Fibroblast of skin of back (primary cell): Measurements from ENCODE around the gene MGAT5.
"Not testable (repeated sequence)": the region's sequence is repeated elsewhere in the genome, so short reads cannot be mapped to it uniquely, and the experiment has no call there.

Experiments
- DNase-seq: peaks from one replicate; pipeline ENCODE4 v3.0.0-alpha.2; 2013

The MGAT5 gene

DNA sequence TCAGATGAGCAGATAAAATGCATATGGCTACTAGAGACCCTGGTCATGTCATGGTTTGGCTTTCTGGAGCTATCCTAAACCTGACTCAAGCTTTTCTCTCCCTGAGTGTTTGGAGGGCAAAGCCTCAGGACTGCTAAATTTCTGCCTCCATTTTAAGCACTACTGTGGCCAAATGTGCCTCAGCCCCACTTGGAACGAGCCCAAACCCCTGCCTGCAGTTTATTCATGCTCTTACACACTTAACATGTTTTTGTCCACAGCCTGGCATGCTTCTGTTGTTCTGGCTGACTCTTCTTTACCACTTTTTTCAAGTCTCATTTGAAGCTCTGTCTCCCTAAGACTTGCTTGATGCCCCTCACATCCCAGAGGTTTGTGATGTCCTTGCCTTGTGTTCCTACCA, 24.7 kb downstream of the MGAT5 start:
- DNase-seq: no peak

DNA sequence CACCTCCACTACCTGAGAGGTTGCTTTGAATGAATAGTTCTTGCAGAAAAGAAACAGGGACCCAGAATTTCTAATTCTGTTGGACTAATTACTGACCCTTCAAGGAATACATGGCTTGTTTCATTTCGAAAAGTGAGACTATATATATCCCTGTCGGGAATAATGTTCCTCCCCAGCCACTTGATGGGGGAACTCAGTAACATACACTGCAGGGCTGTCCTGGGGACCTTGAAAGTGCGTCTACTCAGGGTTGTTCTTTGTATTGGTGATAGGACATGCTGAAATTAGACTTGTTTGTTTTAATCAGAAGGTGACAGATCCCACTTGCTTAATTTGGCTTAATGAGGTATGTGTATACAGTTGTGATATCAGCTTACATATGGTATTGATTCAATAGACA, 25.5 kb downstream of the MGAT5 start:
- no peak for DNase-seq

DNA sequence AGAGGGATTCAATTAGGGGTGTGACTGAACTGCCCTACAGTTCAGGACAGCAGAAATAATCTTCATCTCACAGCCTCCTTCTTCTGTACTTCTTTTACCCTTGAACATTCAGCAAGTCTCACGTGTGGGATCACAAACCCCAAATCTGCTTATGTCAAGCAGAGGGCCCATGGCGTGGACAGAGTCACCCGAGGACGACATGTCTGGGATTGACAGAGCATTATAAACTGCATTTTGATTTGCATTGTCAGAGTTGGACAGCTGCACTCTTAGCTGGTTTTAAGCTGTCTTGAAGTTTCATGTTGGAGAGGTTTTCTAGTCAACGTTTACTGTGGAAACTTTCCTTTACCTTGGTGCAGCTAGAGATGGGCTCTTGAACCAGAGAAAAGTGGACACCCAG, 26.4 kb downstream of the MGAT5 start:
- no peak for DNase-seq

DNA sequence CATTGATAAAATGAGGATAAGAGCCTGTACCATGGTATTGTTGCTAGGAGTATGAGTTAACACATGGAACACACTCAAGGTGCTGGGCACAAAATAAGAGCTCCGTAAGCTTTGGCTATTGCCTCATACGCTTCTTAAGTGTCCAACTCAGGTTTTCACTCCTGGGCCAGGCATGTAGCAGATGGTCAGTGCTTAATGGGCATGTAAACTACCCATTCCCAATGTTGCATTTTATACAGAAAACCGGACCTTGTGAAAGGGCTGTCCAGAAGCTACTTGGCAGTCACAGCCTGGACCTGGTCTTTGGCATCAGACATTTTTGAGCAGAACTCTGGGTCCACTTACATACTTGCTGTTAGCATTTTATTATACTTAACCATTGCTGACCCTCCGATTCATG, 26.9 kb downstream of the MGAT5 start:
- no peak for DNase-seq

DNA sequence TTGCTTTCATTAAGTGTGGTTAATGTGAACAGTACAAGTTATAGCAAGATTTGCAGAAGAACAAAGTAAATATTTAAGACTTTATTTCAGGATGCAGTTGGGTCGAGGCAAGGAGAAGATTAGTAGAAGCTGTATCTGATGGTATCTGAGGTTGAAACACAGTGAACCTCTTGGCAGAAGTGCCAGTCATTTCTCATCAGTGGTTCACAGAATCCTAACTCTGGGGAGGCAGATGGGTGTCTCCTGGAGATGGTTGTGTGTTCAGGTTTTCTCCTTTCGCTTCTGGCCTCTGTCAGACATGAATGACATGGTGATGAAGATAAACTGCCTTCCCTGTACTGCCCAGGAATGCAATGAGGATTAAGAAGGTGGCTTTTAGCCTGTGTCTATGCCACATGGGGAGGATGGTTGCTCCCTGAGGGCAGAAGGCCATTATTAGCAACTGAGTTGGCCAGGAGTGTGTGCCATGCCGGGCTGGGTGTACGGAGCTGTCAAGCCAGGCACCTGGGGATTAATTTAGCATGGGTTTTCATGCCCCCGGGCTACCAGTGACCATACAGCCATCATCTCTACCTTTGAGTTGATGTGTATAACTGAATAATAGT, 28.0 kb downstream of the MGAT5 start:
- DNase-seq: no peak

DNA sequence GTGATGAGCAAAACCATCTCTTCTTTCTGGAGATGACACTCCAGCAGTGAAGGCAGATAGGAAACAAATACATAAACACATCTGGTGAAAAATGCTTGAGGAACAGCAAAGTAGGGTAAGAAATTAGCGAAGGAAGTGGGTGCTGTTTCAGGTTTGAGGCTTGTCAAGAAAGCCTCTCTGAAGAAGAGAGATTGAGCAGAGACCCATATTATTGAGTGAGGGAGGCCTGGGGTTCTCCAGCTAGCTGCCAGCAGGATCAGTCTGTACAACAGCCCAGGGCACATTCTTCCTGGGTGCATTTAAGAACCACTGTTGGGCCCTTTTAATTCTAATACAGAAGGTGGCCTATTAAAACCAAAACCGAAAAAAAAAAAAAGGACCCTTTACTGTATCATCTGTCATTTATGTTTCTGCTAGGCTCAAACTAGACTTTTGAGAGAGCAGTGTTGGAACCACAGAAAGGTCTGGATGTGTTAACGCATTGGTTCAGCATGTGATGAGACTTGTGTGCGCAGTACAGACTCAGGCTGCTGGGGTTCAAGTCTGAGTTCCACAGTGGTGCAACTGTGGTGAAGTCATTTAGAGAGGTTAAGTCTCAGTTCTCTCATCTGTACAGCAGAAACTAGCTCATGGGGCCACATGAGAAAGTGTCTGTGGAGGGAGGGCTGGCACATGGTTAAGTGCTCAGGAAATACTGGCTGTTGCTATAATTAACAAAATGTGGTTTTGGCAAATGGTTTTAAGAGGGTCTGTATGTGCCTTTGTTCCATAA, 28.9 kb downstream of the MGAT5 start:
- no peak for DNase-seq

DNA sequence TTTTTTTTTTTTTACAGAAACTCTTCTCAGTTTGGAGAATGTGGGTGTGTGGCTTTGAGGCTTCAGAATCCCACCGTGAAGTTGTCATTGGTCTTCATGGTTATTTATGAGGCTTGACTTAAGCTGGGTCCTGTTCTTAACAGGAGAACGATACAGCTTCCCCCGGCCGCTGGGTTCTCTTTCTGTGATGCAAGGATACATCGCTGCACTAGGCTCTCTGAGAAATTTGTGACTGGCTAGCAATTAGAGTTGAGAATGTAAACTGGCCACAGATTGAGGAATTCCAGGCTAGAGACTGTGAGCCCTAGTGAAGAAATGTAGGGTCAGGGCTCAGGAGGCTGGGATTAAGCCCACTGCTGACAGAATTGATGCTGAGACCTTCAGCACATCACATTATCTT, 29.8 kb downstream of the MGAT5 start:
- DNase-seq: no peak

DNA sequence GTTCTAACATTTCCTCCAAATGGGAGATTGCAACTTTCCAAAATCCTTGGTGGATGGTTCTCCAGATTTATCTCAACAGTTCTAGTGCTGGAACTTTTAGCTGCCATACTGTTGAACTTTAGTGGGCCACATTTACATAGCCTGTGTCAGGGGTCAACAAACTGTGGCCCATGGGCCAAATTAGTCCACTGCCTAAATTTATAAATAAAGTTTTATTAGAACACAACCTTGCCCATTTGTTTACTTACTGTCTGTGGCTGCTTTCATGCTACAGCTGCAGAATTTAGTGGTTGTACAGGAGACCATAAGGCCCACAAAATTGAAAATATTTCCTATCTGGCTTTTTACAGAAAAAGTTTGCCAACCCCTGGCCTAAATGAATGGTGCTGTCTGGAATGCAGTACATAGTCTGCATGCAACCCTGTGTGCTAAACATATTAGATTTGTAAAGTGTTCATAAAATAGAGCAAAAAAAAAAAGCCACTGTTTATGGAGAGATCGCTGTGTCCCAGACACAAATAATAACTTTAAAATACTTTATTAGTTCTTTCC, 30.3 kb downstream of the MGAT5 start:
- peak; percentile 23 for DNase-seq

DNA sequence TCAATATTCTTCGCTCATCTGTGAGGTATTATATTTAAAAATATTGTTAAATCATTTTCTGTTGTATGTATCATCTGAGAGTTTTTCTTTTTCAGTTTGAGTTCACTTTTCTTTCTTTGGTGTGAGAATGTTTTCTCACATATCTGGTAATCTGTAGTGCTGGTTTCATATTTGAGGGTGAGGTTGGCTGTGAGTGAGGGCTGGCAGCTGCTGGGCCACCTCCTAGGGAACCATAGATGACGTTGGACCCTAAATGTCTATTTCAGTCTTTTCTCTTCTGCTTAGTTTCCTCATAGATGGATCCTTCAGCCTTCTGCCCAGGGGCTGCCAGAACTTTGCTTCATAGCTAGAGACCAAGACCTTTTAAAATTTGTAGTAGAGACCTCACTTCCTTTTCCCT, 33.5 kb downstream of the MGAT5 start:
- no peak for DNase-seq

DNA sequence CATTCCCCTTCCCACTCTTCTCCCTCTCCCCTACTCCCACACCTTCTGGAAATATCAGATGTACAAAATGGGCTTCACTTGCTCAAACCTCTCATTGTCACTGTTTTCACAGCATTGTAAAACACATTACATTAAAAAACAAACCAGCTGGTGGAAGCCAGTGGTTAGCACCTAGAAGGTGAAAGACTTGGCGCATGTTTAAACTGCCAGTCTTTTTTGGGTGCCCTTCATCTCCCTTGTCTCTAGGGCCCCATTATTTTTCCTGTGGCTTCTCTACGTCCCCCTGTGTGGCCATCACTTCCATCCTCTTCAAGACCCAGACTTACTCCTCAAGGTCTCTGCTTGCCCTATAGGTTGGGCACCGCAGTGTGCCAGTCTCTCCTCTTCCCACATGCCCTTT, 34.9 kb downstream of the MGAT5 start:
- DNase-seq: no peak

DNA sequence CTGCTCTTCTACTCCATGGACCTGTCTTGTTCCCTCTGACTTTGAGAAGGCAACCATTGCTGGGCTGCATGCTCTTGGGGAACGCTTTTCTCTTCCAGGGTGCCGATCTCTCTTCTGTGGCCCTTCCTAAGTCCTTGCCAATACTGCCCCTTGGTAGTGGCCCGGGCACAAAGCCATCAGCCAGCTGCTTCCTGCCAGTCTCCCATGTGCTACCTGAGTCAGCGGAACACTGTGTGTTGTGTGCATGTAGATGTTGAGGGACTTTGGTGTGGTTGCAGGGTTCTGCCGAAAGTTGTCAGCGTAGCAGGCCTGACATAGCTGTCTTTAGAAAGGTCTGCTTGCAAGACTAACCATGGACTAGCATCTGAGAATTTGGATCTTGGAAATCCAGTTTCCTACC, 35.4 kb downstream of the MGAT5 start:
- no peak for DNase-seq

DNA sequence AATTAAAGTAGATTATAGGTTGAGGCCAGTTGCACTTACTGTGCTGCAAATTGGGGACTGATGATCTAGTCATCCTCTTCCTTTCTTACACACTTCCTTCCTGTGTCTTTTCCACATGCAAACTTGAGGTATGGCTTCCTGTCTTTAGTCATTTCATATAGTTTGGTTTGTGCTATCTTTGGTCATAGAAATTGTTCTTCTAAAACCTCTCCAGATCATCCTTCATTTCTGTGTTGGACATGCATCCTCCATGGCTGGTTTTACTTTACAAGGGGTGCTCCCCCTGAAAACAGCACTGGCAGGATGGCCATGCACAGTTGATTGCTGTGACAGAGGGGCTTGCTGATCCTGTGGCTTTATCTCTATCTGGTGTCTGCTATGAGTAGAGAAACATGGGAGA, 36.5 kb downstream of the MGAT5 start:
- no peak for DNase-seq

DNA sequence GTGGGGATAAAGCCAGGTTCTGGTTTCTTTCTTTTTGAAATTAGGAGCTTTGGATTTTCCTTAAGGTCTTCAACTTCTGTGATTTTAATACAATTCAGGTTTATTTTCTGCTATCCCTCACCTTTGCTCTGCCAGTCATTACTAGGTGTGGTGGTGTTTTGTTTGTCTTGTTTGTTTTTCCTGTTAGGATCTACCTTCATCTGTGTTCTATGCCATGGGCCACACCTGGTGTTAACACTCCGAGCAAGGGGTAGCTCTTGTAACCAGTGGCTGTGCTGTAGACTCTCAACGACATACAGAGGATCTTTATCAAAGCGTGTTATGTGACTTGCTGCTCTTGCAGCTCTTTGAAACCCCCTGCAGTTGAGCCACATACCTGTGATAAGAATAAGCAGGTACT, 38.6 kb downstream of the MGAT5 start:
- DNase-seq: no peak

DNA sequence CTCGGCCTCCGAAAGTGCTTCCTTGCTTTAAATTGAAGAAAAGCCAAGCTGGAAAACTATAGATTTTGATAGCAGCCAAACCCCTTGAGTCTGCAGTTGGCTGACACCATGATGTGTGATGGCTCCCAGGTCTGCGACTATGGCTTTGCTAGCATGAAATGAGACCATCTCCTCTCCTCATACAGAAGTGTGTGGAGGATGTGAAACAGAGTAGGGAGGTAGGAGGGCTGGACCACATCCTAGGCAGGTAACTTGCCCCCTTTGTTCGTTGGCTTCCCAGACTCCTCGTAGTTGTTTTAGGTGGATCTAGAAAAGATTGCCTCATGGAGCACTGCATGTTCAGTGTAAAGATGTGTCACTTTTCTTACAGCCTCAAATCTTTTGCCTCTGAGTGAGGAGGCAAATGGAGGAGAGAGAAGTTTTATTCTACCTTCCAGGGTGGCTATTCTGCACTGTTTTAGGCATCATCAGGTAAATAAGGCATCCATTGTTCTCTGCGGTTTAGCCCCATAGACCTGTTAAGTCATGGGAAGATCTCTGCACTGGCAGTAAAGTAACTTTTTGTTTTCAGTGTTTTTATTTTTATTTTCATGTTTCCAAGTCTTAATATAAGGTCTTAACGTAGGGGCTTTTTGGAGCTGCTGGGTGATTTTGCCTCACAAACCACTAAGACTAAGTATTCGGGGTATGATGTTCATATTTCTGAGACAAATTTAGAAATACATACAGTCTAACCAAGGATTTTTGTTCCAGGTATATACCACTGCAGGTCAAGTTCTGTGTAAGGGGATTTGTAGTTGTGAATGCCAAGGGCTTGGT, 40.1 kb downstream of the MGAT5 start:
- DNase-seq: no peak

DNA sequence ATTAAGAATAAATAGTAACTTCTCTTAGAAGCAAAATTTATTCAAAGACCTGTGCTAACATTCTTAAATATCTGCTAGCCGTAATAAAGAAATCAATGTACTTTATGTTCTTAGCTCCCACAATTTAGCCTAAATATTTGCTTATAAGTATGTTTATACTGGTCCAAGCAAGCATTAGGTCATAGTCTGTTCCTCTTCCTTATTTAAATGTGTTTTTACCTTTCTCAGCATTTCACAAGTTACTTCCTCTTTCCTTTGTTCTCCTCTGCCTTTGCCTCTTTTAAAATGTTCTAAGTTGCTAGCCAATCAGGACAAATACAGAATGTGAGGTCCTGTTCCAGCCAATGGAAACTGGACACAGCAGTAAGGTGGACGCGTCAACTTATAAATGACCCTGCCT, 40.7 kb downstream of the MGAT5 start:
- DNase-seq: not testable (repeated sequence)

DNA sequence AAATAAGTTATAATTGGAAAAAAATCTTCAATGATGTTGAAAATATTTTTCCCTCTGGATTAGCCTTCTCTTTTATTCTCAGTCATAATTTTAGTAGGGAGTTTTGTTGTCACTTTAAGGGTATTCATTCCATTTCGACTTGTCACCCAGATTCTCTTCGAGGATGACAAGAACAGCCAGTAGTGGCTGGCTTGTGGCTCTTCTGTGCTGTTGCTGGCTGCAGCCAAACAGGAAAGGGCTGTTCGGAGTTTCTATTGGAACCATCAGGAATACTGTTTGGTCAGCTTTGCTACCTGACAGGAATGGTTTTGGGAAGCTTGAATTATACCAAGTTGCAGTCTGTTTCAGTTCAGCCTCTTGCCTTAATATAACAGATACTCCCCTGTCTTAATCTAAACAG, 41.6 kb downstream of the MGAT5 start:
- peak; percentile 81 for DNase-seq

DNA sequence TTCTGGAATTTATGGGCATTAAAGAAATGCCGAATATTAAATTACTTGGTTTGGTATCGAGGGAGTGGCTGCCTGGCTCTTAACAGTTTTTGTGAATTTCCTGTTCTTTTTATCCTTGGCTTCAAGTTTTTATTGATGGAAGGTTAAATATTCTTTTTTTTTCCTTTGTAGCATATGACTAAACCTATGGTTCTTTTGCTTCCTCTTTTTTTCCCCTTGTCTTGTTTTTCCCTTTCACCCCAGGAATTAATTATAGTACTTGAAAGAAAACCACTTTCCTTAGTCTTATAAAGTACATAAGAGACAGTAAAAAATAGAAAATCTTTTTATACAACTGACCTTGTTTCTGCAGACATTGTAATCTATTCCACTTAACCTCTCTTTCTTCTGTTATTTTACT, 42.4 kb downstream of the MGAT5 start:
- no peak for DNase-seq

DNA sequence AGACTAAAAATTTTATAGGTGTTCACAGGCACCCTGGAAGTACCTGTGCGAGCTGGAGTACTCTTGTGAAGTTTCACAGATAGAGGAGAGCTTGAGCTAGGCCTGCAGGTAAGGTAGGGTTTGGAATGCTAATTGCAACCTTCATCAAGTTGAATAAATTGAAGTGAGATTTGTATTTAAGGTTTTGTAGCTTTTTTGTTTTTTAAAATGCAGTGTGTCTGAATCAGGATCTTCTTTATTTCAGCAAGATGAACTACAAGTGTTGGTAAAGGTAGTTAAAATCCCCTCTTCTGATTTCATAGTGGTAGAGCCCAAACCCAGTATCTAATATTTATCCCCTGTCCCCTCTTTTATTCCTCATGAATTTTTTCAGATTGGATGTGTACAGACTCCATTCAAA, 45.5 kb downstream of the MGAT5 start:
- no peak for DNase-seq

DNA sequence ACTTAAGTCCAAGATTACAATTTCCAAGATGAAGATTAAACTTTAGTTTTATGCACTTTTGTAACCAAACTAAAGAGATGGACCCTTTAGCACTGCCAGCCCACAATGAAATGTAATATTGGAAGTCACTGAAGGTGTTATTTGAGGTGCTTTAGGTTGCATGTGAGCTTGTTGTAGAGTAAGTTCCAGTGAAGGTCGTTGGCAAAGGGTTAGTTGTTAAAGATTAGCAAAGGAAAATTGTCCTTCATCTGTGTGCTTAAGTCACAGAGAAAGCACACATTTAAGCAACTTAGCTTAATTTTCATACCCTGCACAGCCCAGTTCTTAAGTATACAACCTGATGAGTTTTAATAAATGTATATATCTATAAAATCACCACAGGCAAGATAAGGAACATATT, 46.7 kb downstream of the MGAT5 start:
- DNase-seq: no peak

DNA sequence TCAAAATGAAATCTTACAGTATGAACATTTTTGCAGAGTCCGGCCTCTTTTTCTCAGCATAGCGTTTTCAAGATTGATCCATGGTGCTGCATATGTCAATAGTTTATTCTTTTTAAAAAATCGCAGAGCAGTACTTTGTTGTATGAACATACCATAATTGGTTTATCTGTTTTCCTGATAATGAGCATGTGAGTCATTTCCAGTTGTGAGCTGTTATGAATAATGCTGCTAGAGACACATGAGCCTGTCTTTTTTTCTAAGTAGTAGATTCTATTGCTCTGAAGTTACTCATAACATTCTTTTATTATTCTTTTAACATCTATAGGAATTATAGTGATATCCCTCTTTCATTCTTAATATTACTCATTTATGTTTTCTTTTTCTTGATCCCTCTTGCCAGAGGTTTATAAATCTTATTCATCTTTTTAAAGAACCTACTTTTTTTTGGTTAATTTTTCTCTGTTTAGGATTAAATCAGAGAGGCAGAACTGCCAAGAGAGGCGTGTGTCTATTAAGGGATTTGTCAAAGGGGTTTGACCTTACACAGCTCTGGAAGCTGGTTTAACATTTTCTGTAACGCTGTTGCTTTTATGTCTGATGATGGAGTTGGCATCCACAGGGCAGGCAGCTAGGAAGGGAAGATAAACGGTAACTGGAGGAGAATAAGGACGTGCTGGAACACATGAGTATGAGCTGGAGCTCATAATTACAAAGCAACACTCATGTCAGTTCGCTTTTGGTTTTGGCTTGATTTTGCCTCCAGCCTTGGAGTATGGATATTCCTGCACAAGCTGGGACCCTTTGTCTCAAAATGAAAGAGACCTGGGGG, 47.4 kb downstream of the MGAT5 start:
- peak; percentile 68 for DNase-seq

DNA sequence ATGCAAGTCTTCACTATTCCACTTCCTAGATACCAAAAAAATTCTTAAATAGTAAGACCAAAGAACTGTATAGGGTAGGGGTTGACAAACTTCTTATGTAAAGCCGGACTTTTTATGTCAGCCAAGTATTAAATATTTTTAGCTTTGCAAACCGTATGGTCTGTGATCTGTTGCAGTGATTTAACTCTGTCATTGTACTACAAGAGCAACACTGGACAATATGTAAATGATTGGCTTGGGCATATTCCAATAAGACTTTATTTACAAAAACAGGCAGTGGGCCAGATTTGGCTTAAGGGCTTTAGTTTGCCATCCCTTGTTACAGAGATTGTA, 48.0 kb downstream of the MGAT5 start:
- DNase-seq: no peak

DNA sequence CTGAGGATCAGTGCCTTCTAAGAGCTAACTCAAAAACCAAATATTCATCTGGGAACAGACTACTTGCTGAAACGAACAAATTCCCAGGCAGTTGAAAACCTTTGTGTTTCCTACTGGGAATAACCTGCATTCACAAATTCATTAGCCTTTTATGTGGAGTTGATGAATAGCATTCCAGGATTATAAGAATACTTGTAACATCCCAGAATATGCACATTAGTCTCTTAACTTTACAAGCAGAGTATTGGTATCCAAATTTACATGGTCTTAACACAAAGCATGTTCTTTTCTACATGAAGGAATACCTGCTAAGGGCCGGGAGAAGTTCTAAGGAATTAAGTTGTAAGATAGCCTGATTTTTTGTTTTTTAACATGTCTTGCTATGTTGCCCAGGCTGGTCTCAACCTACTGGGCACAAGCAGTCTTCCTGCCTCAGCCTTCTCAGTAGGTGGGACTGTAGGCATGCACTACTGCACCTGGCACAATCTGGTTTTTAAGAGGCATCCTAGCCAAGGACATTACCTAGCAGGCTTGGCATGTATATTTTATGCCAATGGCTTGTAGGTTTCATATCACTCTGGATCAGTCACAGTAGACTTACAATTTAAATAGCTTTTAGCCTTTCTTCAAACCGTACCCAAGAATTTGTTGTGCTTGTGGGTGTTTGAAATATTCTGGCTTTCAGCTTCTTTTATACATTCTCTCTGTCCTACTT, 50.7 kb downstream of the MGAT5 start:
- no peak for DNase-seq
